Mucosa of descending colon (tissue), 3 donors: ENCODE results near the gene RAB1A. TPM values are rescaled to one million over a fixed set of nuclear protein-coding genes. Genes with fewer than 3 reads are reported as not detected.
"Not testable (repeated sequence)": the region's sequence is repeated elsewhere in the genome, so short reads cannot be mapped to it uniquely, and the experiment has no call there.

Experiments
- ATAC-seq: fragments of 200-7000 bp; cut with Tn5 transposase; one replicate; pipeline ENCODE4 v1.9.1; 2020; ENCODE audit warnings: mild to moderate bottlenecking, moderate library complexity
- DNase-seq, 3 donors: peaks; one replicate each; pipeline ENCODE4 v3.0.0-alpha.2; 2020
- H3K36me3 ChIP-seq: fragments of 200-600 bp; one replicate; pipeline ENCODE4 v1.8.0; 2021; ENCODE audit warnings: low read depth, mild to moderate bottlenecking
- H3K4me1 ChIP-seq: fragments of 200-600 bp; one replicate; pipeline ENCODE4 v1.8.0; 2021; ENCODE audit warnings: low read depth, mild to moderate bottlenecking
- H3K4me3 ChIP-seq: fragments of 200-600 bp; one replicate; pipeline ENCODE4 v1.8.0; 2021; ENCODE audit warnings: mild to moderate bottlenecking
- H3K9me3 ChIP-seq: fragments of 200-600 bp; one replicate; pipeline ENCODE4 v1.8.0; 2021; ENCODE audit warnings: mild to moderate bottlenecking
- intact Hi-C, 2 donors: fragments of 100-400 bp; cut with DNase I in 1 of 2; cut with micrococcal nuclease in 1 of 2; formaldehyde crosslinking; loops; one replicate each; pipeline versions ENCODE4 v1.11.0 to v1.11.1; 2022; cut with DNase I, micrococcal nuclease
- long read RNA-seq, 2 donors: library from polyadenylated mRNA; unstranded; transcript quantifications; one replicate each; pipeline ENCODE4 v2.0.0, GENCODE V29; 2019 to 2021
- total RNA-seq, 3 donors: library from RNA; stranded (reverse); fragmentation: NEBNext Ultra II Directional in 2 of 3; extraction: Animal tissue kit (Norgen Biotek cat#: 25700) in 2 of 3; gene quantifications; one replicate each; pipeline versions ENCODE4 v1.2.1 to v1.2.4, GENCODE V29; 2021 to 2023
- TF ChIP-seq, protein P1 (sequence below): fragments of 200-600 bp; IDR thresholded peaks from one replicate; pipeline ENCODE4 v1.8.0; 2022; ENCODE audit warnings: antibody characterized with exemption, mild to moderate bottlenecking
- donor health status: DM: no; HTN: no; CAD: no; lungs with moderate emphysema.
- donor health status: DM: no; HTN: no; CAD: no.
- donor health status: DM: no; HTN: yes; CAD: no.

Gene RAB1A
- total RNA-seq, result 100 to 1,000 TPM; 144 to 165 (median 151) TPM
- long read RNA-seq, donor 1, transcript RAB1A-203 (6 exons, 2,447 nt), result major isoform, 126 of 137 reads
- long read RNA-seq, donor 1, partial matches to known transcripts, result 3 of 137 reads
- long read RNA-seq, donor 1, other reads (novel, unspliced or antisense), result 6 of 137 reads
- long read RNA-seq, donor 2, transcript RAB1A-203 (6 exons, 2,447 nt), result major isoform, 133 of 149 reads
- long read RNA-seq, donor 2, partial matches to known transcripts, result 1 of 149 reads
- long read RNA-seq, donor 2, other reads (novel, unspliced or antisense), result 14 of 149 reads

DNA sequence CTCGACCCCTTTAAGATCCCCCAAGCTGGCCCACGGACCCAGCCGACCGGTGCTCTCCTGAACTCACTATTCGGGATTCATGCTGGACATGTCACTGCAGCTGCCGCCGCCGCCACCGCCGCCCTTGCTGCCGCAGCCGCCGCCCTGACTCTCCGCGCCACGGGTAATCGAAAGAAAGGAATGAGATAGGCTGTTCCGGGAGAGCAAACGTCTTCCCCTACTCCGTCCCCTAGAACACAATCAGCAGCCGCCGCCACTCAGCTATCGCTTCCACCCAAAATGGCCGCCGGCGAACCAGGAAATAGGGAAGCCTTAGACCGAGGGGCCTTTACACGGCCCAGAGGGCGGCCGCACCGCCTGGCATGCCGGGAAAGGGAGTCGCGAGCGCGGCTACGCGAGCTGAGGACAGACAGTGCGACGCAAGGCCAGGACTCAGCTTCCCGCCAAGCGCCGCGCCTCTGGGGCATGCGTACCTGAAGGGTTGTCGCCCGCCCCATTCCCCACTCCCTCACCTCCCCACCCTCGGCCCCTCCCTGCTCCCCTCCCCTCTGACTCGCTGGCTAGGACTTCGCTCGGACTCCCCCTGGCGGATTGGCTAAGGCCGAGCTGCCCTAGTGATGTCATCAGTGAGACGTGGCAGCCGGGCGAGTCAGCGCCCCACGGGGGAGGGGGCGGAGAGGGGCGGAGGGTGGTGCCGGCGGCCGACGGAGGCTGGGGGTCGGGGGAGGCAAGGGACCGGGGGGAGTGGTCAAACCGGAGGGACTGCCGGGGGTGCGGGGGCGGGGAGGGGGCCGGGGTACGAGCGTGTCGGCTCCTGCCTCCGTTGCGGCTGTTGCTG lies at the start of gene RAB1A:
Gene RAB1A (minus strand): TSS at position 281 of the 838 bp plus-strand sequence. CDS start 191 bp downstream, at position 90.
- intact Hi-C loops, result no loop called here
- H3K36me3 ChIP-seq, result peaks cover 3% of the 10 kb centered on the region
- peaks cover 38% of the 10 kb centered on the region for H3K4me1 ChIP-seq
- TF ChIP-seq, protein P1, sequence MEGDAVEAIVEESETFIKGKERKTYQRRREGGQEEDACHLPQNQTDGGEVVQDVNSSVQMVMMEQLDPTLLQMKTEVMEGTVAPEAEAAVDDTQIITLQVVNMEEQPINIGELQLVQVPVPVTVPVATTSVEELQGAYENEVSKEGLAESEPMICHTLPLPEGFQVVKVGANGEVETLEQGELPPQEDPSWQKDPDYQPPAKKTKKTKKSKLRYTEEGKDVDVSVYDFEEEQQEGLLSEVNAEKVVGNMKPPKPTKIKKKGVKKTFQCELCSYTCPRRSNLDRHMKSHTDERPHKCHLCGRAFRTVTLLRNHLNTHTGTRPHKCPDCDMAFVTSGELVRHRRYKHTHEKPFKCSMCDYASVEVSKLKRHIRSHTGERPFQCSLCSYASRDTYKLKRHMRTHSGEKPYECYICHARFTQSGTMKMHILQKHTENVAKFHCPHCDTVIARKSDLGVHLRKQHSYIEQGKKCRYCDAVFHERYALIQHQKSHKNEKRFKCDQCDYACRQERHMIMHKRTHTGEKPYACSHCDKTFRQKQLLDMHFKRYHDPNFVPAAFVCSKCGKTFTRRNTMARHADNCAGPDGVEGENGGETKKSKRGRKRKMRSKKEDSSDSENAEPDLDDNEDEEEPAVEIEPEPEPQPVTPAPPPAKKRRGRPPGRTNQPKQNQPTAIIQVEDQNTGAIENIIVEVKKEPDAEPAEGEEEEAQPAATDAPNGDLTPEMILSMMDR, result peak; percentile 53
- no peaks in the 10 kb centered on the region for H3K9me3 ChIP-seq
- peak within 1 kb of the TSS; percentile 67 for H3K4me3 ChIP-seq
- DNase-seq, result peak; percentile 99 to 100 (median 100)
- ATAC-seq, result peak; percentile 94

DNA sequence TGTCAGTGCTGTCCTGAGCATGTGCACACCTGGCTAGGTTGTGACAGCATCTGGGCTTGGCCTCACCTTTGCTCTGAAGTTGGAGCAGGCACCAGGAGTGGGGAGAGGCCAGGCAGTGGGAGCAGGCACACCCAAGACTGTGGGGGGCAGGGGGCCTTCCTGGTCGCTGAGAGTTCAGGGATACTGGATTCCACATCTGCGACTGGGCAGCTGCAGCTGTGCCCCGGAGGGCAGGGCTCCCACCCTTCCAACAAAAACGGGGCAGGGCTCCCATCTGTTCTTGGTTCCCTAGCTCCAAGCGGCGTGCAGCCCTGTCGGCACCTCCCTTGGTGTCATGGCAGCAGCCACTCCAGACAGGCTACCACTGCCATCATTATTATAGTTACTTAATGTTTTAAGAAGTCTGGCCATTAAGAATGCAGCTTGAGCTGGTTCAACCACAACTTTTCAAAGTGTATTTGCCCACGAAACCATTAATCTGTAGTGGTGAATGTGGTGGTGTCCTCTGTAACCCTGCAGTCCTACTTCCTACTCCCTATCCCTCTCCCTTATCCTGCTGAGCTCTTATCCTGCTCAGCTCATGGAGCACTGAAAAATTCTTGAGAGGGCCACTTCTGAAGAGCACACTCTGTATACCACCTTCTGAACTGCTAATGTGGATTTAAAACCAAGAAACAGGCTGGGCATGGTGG lies 48.0 kb upstream of the RAB1A start:
- peak; percentile 96 for ATAC-seq

DNA sequence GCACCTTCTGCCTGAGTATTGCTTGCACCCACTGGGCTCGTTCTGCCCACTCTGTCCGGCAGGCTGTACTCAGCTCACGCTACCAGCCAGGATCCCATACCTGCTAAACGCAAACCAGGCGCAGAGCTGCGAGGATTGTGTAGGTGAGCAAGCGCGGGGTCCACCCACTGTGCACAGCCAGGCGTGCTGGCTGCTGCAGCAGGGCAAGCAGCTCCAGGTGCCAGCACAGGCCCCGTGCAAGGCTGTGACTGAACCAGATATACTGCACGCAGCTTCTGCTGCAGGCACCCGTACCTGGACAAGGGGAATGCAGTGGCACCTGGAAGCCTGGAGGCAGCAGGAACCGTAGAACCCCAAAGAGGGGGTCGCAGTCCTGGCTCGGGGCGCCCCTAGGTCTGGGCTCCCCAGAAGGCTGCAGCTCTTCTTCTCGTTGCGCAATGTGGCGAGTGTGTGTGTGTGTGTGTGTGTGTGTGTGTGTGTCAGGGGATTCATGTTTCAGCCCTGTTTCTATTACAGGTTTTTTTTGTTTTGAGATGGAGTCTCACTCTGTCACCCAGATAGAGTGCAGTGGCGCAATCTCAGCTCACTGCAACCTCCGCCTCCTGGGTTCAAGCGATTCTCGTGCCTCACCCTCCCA lies 46.1 kb upstream of the RAB1A start:
- H3K36me3 ChIP-seq, result no peaks in the 10 kb centered on the region
- H3K9me3 ChIP-seq, result no peaks in the 10 kb centered on the region
- intact Hi-C loops, result no loop called here
- H3K4me1 ChIP-seq, result peaks cover 19% of the 10 kb centered on the region
- no peak overlapping the region for H3K4me3 ChIP-seq
- TF ChIP-seq, protein P1, result no peak
- ATAC-seq, result no peak
- DNase-seq, result no peak

More for the DNA sequence above, 48.0 kb upstream of the RAB1A start:
- intact Hi-C loops, result no loop called here
- H3K9me3 ChIP-seq, result no peaks in the 10 kb centered on the region
- H3K36me3 ChIP-seq, result no peaks in the 10 kb centered on the region
- peak; percentile 78 to 86 (median 83) for DNase-seq
- TF ChIP-seq, protein P1, result no peak
- H3K4me3 ChIP-seq, result no peak overlapping the region
- H3K4me1 ChIP-seq, result peaks cover 13% of the 10 kb centered on the region

DNA sequence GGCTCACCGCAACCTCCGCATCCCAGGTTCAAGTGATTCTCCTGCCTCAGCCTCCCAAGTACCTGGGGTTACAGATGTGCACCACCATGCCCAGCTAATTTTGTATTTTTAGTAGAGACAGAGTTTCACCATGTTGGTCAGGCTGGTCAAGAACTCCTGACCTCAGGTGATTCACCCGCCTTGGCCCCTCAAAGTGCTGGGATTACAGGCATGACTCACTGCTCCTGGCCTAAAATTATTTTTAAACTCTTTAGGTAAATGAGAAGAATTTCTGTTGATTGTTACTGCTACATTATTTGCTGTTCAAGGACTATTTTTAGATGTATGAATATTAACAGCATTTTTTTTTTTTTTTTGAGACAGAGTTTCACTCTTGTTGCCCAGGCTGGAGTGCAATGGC lies 44.1 kb upstream of the RAB1A start:
- H3K4me1 ChIP-seq, result peaks cover 19% of the 10 kb centered on the region
- DNase-seq, H3K4me3 ChIP-seq, H3K36me3 ChIP-seq, intact Hi-C loops, H3K9me3 ChIP-seq, ATAC-seq: not testable (repeated sequence)

DNA sequence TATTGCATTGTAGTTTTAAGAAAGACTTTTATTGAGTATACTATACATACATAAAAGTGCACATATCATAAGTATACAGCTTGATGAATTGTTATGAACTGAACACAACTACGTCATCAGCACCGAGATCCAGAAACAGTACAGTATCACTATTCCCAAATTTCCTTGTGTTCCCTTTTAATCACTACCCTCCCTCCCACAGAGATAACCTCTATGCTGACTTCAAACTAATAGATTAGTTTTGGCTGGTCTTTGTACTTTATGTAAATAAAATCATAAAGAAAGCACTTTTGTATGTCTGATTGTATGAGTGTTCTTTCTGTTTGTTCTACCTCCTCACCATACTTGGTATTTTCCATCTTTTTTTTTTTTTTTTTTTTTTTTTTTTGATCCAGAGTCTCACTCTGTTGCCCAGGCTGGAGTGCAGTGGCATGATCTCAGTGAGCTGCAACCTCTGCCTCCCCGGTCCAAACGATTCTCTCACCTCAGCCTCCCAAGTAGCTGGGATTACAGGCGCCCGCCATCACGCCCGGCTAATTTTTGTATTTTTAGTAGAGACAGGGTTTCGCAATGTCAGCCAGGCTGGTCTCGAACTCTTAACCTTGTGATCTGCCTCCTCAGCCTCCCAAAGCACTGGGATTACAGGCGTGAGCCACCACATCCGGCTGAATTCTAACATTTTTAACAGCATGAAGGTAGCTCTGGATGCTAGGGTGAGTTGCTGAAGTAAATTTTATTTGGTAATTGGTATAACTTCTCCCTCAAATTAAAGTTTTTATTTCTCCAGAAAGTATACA lies 43.3 kb upstream of the RAB1A start:
- Histone ChIP-seq H3K9me3 (no peaks in the 10 kb centered on the region), H3K36me3 (no peaks in the 10 kb centered on the region), H3K4me3 (no peak overlapping the region), H3K4me1 (peaks cover 17% of the 10 kb centered on the region)
- peak; percentile 37 for ATAC-seq
- TF ChIP-seq, protein P1, result no peak
- no peak for DNase-seq
- intact Hi-C loops, result no loop called here

DNA sequence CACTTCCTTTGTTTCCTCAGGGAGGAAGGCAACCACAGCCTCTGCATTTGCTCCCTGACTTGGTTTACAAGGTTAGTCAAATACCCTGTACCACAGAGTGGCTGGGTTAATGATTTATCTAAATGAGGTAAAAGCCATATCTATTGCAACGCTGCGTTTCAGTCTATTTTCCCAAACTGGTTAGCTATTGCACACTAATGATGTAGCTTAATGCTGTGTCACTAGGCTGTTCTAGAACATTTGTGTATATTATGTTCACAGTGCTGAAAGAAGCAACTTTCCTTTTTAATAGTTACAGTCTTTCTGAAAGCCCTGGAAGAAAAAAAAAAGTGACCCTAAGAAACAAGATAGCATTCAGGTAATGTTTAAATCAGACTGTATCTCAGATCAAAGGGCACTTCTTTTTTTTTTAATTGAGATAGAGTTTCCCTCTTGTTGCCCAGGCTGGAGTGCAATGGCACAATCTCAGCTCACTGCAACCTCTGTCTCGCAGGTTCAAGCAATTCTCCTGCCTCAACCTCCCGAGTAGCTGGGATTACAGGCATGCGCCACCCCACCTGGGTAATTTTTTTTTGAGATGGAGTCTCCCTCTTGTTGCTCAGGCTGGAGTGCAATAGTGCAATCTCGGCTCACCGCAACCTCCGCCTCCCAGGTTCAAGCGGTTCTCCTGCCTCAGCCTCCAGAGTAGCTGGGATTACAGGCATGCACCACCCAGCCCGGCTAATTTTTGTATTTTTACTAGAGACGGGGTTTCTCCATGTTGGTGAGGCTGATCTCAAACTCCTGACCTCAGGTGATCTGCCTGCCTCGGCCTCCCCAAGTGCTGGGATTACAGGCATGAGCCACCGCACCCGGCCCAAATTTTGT lies 40.9 kb upstream of the RAB1A start:
- DNase-seq, result peak in 2 of 3 donors; percentile 43 to 54
- H3K4me3 ChIP-seq, H3K9me3 ChIP-seq, H3K36me3 ChIP-seq, H3K4me1 ChIP-seq, intact Hi-C loops: not testable (repeated sequence)
- ATAC-seq, result peak; percentile 92
